ENCODE data around the gene MEGF9.
"Not testable (repeated sequence)": the region's sequence is repeated elsewhere in the genome, so short reads cannot be mapped to it uniquely, and the experiment has no call there.

Gene MEGF9

DNA sequence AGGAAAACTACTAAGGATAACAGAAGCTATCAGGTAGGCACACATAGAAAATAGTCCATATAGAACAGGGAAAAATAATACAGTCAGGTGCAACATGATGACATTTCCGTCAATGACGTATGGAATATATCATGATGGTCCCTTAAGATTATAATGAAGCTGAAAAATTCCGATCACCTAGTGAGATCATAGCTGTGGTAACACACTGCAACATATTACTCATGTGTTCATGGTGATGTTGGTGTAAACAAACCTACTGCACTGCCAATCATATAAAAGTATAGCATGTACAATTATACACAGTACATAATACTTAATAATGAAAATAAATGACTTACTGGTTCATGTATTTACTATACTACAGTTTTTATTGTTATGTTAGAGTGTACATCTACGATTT is 60.0 kb downstream of the MEGF9 start:
- DNase-seq, result no peak

DNA sequence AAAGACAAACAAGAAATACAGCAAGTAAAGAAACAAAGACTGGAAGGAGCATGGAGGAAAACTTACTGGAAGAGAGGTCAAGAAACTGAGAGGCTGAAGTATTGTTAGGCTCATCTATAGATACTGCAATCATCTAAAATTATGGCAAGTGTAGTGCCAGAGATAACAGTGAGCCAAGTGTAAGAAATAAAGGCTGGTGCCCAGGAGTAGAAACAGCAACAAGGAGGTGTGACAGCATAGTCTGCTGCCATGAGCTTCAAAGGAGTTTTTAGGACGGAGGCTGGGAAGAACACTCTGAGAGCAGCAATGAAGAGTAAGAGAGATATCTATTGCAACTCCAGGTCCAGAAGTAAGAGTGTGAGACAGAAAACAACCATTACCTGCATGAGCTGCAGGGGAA is 60.5 kb downstream of the MEGF9 start:
- DNase-seq, result no peak

DNA sequence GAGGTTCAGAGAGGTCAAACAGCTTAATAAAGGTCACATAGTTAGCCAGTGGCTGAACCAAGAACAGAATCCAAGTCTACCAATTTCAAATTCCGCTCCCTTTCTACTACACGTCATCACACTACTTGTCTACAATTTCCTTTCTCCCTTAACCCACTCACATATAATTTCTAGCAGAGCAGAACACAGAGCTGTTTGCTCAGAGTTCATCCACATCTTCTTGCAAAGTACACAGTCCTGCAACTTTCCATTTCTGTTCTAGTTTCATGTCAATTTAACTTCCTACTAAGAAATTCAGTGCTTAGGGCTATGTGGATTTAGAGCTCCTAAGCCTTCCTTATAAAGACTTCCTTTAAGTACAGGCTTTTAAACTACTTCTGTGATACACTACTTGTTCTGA is 61.3 kb downstream of the MEGF9 start:
- DNase-seq, result no peak

DNA sequence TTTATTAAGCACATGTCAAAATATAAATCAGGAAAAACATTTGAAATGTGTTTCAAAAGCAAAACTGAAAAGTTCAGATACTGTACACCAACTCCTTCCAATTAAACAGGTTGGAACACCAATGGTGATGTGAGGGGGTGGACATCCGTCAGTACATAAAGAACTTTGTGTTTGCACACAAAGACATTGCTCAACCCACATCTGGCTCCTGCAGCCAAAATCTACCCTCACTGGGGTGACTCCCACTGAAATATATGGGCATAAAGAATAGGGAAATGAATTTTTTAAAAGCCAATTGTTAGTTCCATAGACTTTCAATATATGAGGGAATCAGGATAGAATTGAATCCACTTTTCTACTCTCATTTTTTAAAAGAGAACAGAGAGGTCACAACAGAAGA is 63.9 kb downstream of the MEGF9 start:
- DNase-seq, result no peak

DNA sequence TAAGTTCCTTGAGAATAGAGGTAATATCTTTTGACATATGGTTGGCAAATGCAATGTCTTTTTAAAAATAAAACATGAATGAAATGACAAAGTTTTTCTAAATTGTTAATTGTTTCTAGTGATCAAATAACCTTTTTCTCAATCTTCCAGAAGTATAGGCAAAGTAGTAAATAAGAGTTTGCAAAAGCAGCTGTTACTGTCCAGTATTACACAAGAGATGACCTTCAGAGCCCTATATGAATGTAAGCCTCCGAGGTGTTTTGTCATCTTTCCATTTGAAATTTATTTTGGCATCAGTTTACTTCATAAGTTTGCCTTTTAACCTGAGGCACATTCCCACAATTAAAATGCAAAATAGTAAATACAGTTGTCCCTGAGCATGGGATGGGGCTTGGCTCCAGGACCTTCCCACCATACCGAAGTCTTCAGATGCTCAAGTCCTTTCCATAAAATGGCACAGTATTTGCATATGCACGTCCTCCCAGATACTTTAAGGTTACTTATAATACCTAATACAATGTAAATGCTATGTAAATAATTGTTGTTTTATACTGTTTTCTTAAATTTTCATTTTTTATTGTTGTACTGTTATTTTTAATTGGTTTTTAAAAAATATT is 65.6 kb downstream of the MEGF9 start:
- DNase-seq, result no peak

DNA sequence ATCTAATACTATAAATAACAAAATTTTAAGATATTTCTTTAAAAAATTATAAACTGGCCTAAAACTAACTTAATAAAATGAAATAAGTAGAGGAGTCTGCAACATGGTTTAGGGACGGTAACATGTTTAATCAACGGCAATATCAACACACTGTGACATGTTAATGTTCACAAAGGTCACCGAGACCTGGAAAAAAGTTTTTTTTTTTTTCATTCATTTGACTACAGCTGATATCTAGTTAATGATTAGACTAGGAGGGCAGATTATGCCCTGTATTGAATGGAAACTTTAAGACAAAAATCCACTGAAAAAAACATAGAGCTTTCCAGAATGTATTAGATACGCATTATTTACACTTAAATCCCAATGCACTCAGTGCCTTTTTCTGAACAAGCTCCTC is 67.3 kb downstream of the MEGF9 start:
- no peak for DNase-seq

DNA sequence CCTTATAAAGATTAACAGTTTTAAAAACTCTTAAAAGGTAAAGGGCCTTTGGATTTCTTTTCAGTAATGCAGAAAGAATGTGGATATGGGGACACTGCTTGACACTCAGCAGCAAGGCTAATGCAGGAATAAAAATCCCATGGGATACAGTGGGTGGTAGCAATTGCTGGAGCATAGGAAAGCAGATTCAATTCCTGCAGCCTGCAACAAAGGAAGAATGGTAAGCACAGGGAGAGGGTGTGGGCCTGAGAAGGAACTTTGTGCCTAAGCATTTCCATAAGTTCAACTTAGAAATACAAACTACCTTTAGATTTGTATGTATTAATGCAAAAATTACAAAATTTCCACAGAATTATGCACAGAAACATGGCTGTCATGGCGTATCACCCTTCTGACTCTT is 68.5 kb downstream of the MEGF9 start:
- no peak for DNase-seq

DNA sequence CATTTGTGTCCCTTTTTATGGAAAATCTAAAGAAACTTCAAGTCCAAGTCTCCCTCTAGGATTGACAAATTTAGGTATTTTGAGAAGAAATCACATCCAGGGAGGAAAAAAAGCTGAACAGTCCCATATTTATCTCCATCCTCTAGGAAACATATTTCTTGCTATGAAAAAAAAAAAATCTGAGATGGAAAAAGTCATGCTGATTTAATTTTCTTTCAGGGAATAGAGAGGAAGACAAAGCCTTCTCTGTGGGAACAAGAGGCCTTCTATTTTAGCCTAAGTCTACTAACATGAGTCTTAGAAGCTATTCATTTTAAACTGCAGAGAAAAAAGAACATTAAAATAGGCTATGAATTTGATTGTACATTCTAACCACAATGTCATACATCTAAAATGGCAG is 71.2 kb downstream of the MEGF9 start:
- DNase-seq, result no peak

DNA sequence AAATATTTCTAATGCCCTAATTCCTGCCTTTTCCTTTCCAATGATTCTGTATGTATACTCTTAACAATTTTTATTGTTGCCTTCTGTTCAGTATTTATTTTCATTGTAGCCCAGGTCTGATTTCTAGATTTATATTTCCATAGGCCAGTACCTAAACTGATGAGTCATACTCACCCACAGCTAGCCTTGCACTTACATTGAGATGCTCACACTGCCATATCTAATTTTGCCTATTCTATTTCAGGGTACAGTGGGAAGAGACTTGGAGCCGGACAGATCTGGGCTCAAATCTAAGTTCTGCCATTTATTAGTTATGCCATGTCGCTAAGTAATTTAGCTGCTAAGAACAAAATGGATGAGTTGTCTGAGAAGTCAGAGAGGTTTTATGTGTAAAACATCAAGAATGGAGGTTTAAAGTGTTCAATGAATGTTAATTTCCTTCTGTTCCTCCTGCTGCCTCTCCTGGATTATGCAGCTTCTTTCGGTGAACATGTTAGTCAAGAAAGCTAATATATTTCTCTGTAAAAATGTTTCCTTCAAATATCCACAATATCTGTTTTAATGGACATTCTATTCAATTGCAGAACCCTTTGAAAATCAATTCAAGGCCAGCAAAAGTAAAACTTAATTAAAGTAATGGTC is 72.0 kb downstream of the MEGF9 start:
- DNase-seq, result no peak

DNA sequence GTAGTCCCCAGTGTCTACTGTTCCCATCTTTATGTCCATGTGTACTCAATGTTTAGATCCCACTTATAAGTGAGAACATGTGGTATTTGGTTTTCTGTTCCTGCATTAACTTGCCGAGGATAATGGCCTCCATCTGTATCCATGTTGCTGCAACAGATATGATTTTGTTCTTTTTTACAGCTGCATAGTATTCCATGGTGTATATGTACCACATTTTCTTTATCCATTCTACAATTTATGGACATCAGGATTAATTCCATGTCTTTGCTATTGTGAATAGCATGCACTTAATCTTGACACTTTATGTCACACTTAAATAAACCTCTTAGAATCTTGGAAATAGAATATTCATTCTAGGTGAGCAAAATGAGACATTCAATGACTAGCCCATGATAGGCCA is 73.4 kb downstream of the MEGF9 start:
- DNase-seq, result not testable (repeated sequence)

DNA sequence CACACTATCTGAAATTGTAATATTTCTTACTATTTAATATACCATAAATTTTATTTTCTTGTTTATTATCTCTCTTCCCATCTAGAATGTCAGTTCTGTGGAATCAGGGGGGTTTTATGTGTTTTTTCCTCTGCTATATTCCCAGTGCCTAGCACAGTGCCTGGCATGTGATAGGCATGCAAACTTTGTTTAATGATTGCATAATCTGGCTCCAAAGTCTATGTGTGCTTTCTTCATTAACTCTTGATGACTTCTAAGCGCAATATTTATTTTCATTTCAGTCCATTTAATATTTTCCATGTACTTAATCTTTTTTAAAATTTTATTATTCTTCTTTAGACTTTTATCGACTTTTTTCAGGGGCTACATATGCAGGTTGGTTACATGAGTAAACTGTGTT is 73.9 kb downstream of the MEGF9 start:
- no peak for DNase-seq

DNA sequence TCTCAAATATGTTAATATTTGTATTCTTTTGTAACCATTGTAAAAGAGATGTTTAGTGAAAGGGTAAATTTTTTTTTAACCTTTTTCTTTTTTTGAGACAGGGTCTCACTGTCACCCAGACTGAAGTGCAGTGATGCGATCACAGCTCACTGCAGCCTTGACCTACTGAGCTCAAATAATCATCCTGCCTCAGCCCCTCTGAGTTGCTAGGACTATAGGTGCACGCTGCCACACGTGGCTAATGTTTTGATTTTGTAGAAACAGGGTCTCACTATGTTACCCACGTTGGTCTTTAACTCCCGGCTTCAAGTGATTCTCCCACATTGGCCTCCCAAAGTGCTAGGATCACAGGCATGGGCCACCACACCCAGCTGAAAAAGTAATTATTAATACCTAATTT is 76.4 kb downstream of the MEGF9 start:
- no peak for DNase-seq

DNA sequence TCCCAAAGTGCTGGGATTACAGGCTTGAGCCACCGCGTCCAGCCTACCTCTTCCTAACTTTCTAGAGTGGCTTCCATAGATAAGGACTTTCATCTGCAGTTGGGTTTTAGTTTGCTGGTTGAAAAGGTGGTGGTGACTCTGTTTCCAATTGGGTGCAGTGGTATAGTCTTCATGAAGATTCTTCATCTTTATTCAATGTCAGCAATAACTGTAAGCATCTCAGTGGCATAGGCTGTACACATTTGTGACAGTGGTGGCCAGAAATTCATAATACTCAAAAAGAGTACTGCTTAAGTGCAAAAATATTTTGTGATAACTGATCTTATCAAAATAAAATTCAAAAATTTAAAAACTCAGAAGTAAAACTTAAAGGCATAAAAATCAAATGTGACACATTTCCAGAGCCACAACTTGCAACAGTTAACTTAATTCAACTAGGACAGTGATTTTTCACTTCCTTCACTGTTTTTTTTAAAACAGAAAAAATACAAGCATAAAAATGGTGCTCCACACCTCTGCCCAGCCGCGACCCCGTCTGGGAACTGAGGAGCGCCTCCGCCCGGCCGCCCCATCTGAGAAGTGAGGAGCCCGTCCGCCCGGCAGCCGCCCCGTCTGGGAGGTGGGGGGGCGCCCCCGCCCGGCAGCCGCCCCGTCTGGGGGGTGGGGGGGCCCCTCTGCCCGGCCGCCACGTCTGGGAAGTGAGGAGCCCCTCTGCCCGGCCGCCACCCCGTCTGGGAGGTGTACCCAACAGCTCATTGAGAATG is 77.9 kb downstream of the MEGF9 start:
- DNase-seq, result no peak

DNA sequence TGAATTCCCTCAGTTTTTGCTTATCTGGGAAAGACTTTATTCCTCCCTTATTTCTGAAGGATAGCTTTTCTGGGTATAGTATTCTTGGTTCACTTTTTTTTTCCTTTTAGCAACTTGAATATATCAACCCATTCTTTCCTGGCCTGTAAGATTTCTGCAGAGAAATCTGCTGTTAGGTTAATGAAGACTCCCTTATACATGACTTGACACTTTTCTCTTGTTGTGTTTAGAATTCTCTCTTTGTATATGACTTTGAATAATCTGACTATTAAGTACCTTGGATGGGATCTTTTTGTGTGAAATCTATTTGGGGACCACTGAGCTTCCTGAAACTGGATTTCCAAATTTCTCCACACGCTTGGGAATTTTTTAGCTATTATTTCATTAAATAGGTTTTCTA is 79.3 kb downstream of the MEGF9 start:
- no peak for DNase-seq

DNA sequence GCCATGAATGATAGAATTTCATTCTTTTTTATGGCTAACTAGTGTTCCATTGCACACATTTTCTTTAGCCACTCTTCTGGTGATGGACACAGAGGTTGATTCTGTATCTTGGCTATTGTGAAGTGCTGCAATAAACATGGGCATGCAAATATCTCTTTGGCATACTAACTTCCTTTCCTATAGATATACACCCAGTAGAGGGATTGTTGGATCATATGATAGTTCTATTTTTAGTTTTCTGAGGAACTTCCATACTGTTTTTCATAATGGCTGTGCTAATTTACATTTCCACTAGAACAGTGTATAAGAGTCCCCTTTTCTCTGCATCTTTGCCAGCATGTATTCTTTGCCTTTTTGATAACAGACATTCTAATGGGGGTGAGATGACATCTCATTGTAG is 83.9 kb downstream of the MEGF9 start:
- DNase-seq, result no peak

DNA sequence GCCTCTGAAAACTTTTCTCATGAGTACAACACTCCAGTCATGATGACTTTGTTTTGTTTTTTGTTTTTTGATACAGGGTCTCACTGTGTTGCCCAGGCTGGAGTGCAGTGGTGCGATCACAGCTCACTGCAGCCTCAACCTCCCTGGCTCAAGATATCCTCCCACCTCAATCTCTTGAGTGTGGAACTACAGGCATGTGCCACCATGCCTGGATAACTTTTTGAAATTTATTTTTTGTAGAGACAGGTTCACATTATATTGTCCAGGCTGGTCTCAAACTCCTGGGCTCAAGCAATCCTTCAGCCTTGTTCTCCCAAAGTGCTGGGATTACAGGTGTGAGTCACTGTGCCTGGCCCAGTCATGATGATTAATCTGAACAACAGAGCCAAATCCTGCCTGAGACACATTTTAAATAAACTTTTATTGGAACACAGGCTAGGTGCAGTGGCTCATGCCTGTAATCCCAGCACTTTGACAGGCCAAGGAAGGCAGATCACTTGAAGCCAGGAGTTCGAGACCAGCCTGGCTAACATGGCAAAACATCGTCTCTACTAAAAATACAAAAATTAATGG is 85.3 kb downstream of the MEGF9 start:
- not testable (repeated sequence) for DNase-seq

DNA sequence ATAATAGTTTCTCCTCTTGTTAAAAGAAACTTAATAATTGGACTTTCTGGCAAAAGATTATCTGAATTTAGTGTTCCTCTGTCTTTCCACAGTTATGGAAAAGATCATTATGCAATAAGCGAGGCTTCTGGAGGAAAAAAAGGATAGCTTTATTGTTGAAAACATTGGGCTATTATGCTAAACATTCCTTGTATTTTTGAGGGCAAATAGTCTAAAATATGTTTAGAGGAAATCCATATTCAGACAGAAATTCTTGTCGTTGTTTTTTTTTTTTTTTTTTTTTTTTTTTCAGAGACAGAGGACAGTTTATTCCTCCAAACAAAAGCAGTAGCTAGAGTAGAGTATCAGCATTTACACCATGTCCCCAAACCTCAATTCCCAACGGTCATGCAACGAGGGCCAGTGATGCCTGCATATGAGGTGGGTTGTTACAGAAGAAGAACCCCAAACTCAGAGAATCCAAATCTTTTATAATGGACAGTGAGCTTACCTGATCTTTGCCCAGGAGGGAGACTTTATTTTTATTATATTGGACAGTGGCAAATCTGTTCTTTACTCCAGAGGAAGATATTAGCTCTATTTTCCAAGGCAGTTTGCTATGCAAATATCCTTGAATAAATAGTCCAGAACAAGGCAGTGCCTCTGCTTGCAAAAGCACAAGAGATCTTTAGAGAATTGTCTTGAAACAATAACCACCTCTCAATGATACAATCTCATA is 85.9 kb downstream of the MEGF9 start:
- DNase-seq, result no peak

DNA sequence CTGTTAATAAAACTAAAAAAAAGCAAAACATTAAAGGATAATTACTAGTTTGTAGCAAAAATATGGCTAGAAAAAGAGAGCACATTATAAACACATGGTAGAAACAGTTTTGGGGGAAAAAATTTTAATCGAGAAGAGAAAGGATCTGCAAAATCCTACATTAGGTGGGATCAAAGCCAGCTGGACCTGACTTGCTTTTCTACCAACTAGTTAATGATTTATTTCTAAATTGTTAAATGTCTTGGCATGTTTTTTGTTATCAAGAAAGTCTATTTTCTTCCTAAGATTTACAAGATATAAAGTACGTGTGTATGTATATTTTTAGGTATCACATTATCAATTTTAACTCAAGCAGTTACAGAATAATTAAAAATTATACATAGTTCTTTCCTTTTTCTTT is 87.2 kb downstream of the MEGF9 start:
- no peak for DNase-seq

DNA sequence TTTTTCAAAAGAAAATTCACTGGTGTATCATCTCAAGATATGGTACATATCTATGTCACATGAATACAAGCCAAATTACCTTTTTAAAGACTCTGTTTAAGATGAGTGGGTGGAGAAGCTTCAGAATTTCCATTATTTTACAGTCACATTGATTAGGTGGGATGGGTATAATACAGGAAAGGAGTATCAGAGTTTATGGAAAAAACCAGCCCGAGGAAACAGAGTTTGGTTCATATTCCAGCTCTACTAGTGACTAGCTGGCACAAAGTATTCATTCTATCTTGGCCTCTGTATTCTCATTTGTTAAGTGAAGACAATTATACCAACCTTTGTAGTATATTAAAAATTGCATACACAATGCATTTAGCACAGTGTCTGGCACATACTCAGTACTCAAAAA is 87.8 kb downstream of the MEGF9 start:
- no peak for DNase-seq

DNA sequence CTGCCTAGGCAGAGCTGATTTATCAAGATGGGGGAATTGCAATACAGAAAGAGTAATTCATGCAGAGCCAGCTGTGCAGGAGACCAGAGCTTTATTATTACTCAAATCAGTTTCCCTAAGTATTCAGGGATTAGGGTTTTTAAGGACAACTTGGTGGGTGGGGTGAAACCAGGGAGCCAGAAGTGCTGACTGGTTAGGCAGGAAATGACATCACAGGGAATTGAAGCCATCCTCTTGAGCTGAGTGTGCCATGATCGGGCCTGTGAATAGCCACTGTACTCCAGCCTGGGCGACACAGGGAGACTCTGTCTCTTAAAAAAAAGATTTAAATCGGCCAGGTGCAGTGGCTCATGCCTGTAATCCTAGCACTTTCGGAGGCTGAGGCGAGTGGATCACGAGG is 89.0 kb downstream of the MEGF9 start:
- DNase-seq, result no peak

DNA sequence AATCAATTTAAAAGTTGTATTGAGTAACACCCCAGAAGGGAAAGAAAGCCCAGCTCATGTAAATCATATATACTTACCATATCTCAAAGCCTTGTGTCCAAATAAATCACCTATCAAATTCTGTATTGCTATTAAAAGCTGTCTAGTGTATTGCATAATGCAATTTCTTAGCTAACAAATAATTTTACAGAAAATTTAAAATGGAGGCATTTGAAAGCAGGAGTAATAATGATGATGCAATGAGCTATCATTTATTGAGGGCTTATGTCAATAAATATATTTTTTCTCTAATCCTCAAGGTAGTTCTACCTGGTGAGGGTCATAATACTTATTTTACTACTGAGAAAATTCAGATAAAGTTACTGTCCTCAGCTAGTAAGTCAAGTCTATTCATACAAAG is 91.5 kb downstream of the MEGF9 start:
- DNase-seq, result no peak

DNA sequence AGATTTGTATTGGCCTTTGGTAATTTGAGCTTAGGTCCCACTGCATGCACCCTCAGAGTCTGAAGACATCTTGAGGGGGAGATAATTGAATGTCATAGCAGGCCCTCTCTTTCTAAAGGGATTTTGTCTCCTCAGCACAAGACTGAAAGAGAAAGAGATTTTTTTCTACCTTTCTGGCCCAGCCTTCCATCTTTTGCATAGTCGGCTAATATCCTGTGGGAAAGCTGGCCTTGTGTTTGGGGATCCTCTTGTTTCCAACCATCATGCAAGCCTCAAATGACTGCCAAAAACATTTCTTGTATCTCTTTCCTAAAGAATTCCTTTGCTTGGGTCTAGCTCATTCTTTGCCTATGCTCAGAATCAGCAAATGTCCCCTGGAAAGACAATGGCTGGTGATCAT is 92.3 kb downstream of the MEGF9 start:
- no peak for DNase-seq

Measured in NCI-H187 (cell line).